Upper lobe of right lung (tissue), 1 donor: ENCODE results near the gene BDH1. TPM values are rescaled to one million over a fixed set of nuclear protein-coding genes. Genes with fewer than 3 reads are reported as not detected.

ENCODE experiments used
- ATAC-seq: fragments of 200-7000 bp; cut with Tn5 transposase; one replicate; pipeline ENCODE4 v1.9.1; 2020; ENCODE audit warnings: mild to moderate bottlenecking, moderate library complexity
- DNase-seq: peaks from one replicate; pipeline ENCODE4 v3.0.0-alpha.2; 2020
- H3K27ac ChIP-seq: fragments of 200-600 bp; one replicate; pipeline ENCODE4 v1.8.0; 2022
- H3K27me3 ChIP-seq: fragments of 200-600 bp; one replicate; pipeline ENCODE4 v1.8.0; 2022; ENCODE audit warnings: mild to moderate bottlenecking
- H3K36me3 ChIP-seq: fragments of 200-600 bp; one replicate; pipeline ENCODE4 v1.8.0; 2022
- H3K4me1 ChIP-seq: fragments of 200-600 bp; one replicate; pipeline ENCODE4 v1.8.0; 2022
- H3K4me3 ChIP-seq: fragments of 200-600 bp; one replicate; pipeline ENCODE4 v1.8.0; 2022; ENCODE audit warnings: mild to moderate bottlenecking
- H3K9me3 ChIP-seq: fragments of 200-600 bp; one replicate; pipeline ENCODE4 v1.8.0; 2022
- CTCF ChIP-seq: fragments of 200-600 bp; IDR thresholded peaks from one replicate; pipeline ENCODE4 v1.8.0; 2022; ENCODE audit warnings: antibody characterized with exemption
- intact Hi-C: fragments of 100-400 bp; cut with DNase I; formaldehyde crosslinking; loops from one replicate; pipeline ENCODE4 v1.11.0; 2022
- total RNA-seq: library from RNA; stranded (reverse); fragmentation: NEBNext Ultra II Directional; extraction: Animal tissue kit (Norgen Biotek cat#: 25700); gene quantifications from one replicate; pipeline ENCODE4 v1.2.1, GENCODE V29; 2021
- donor health status: DM: no; HTN: yes; CAD: no; lungs with severe emphysema.

Gene BDH1
- total RNA-seq, 1 donor from 2014 or later: 12.5 TPM

- DNase-seq (no peak), ATAC-seq (peak; percentile 85)
- Histone ChIP-seq H3K27ac (no peak overlapping the region), H3K9me3 (no peaks in the 10 kb centered on the region), H3K36me3 (no peaks in the 10 kb centered on the region), H3K27me3 (no peaks in the 10 kb centered on the region), H3K4me3 (no peak overlapping the region), H3K4me1 (no peaks in the 10 kb centered on the region)
- no peak for TF ChIP-seq CTCF
- intact Hi-C loops: no loop called here
Observed at GRCh38 chr3:197542741-197543454, 12.9 kb downstream of the BDH1 start.

- ATAC-seq: no peak
- Histone ChIP-seq H3K4me1 (no peaks in the 10 kb centered on the region), H3K27me3 (no peaks in the 10 kb centered on the region), H3K4me3 (no peak overlapping the region), H3K27ac (no peak overlapping the region), H3K36me3 (no peaks in the 10 kb centered on the region), H3K9me3 (no peaks in the 10 kb centered on the region)
- TF ChIP-seq CTCF: no peak
- intact Hi-C loops: no loop called here
- no peak for DNase-seq
Observed at GRCh38 chr3:197541756-197542539, 13.8 kb downstream of the BDH1 start.

GRCh38 chr3:197540961-197541377 is 14.8 kb downstream of the BDH1 start:
- intact Hi-C loops: no loop called here
- Histone ChIP-seq H3K27me3 (no peaks in the 10 kb centered on the region), H3K4me1 (no peaks in the 10 kb centered on the region), H3K9me3 (no peaks in the 10 kb centered on the region), H3K4me3 (no peak overlapping the region), H3K36me3 (no peaks in the 10 kb centered on the region), H3K27ac (no peak overlapping the region)
- ATAC-seq: peak; percentile 49
- DNase-seq: no peak
- no peak for TF ChIP-seq CTCF

GRCh38 chr3:197539651-197540051 is 16.1 kb downstream of the BDH1 start:
- Histone ChIP-seq H3K4me1 (no peaks in the 10 kb centered on the region), H3K27ac (no peak overlapping the region), H3K9me3 (no peaks in the 10 kb centered on the region), H3K27me3 (no peaks in the 10 kb centered on the region), H3K4me3 (no peak overlapping the region), H3K36me3 (no peaks in the 10 kb centered on the region)
- intact Hi-C loops: no loop called here
- ATAC-seq: peak; percentile 57
- no peak for TF ChIP-seq CTCF
- no peak for DNase-seq

- no peak overlapping the region for H3K4me3 ChIP-seq
- intact Hi-C loops: no loop called here
- H3K9me3 ChIP-seq: no peaks in the 10 kb centered on the region
- no peaks in the 10 kb centered on the region for H3K36me3 ChIP-seq
- no peaks in the 10 kb centered on the region for H3K4me1 ChIP-seq
- DNase-seq (no peak), ATAC-seq (no peak)
- no peaks in the 10 kb centered on the region for H3K27me3 ChIP-seq
- no peak for TF ChIP-seq CTCF
- H3K27ac ChIP-seq: no peak overlapping the region
Observed at GRCh38 chr3:197533927-197534725, 21.6 kb downstream of the BDH1 start.
